IMR-90 (cell line): ENCODE results near the gene FCHSD2. TPM values are rescaled to one million over a fixed set of nuclear protein-coding genes. Genes with fewer than 3 reads are reported as not detected.
A peak's percentile ranks its signal among the peaks of the same experiment; 100 is the strongest.

Experiments
- ATAC-seq: fragments of 200-7000 bp; cut with Tn5 transposase; 2 replicates; pipeline ENCODE4 v1.9.1; 2020; ENCODE audit warnings: low read depth, mild to moderate bottlenecking, moderate library complexity
- BruUV-seq: library from RNA; stranded (reverse); fragments of 400-500 nt; replicated peaks from 2 replicates; lab custom pipeline; 2021; lab: Mats Ljungman, UMichigan
- CTCF ChIA-PET: fragments of 300-600 bp; formaldehyde crosslinking; extraction: SDS; loops from one replicate; lab custom pipeline; 2021; ENCODE audit warnings: antibody characterized with exemption; lab: Yijun Ruan, JAX
- POLR2A ChIA-PET: fragments of 300-600 bp; sonication (Branson Sonifier 250); formaldehyde crosslinking; loops from one replicate; lab custom pipeline; 2022; ENCODE audit warnings: antibody characterized with exemption; ENCODE audit not compliant: unreplicated experiment; lab: Charles Lee
- DNase-seq: peaks from one replicate; pipeline ENCODE4 v3.0.0; 2013
- H2AFZ ChIP-seq: replicated peaks from 2 replicates; pipeline ENCODE3; 2013; ENCODE audit warnings: low read length, mild to moderate bottlenecking; ENCODE audit not compliant: poor library complexity
- H2AK5ac ChIP-seq: 2 replicates; pipeline ENCODE4 v1.6.1; 2013; ENCODE audit warnings: low read depth, low read length, inconsistent platforms
- H2AK9ac ChIP-seq: replicated peaks from 2 replicates; pipeline ENCODE3; 2013; ENCODE audit warnings: mild to moderate bottlenecking, low read depth, low read length, moderate library complexity; ENCODE audit not compliant: poor library complexity
- H2BK120ac ChIP-seq: 2 replicates; pipeline ENCODE4 v1.6.1; 2013; ENCODE audit warnings: low read depth, low read length, inconsistent platforms
- H2BK15ac ChIP-seq: 3 replicates; pipeline ENCODE4 v1.6.1; 2013; ENCODE audit warnings: low read depth, low read length, inconsistent platforms
- H2BK20ac ChIP-seq: 2 replicates; pipeline ENCODE4 v1.6.1; 2013; ENCODE audit warnings: low read depth, mild to moderate bottlenecking, inconsistent platforms, low read length, moderate library complexity
- H2BK5ac ChIP-seq: 2 replicates; pipeline ENCODE4 v1.6.1; 2013; ENCODE audit warnings: mild to moderate bottlenecking, low read depth, low read length, inconsistent platforms; ENCODE audit not compliant: poor library complexity, severe bottlenecking
- H3K14ac ChIP-seq: replicated peaks from 2 replicates; pipeline ENCODE4 v1.6.1; 2013; ENCODE audit warnings: low read depth, low read length, inconsistent platforms
- H3K18ac ChIP-seq: 2 replicates; pipeline ENCODE4 v1.6.1; 2013; ENCODE audit warnings: low read depth, low read length, control low read depth
- H3K23ac ChIP-seq: 2 replicates; pipeline ENCODE4 v1.6.1; 2013; ENCODE audit warnings: low read depth, low read length, inconsistent platforms
- H3K27ac ChIP-seq: 2 replicates; pipeline ENCODE4 v1.5.1; 2013; ENCODE audit warnings: mild to moderate bottlenecking, control low read depth, low read length; ENCODE audit not compliant: insufficient read depth
- H3K27me3 ChIP-seq: 2 replicates; pipeline ENCODE4 v1.6.1; 2013; ENCODE audit warnings: low read length; ENCODE audit not compliant: control insufficient read depth, insufficient read depth
- H3K36me3 ChIP-seq: 2 replicates; pipeline ENCODE4 v1.6.1; 2013; ENCODE audit warnings: low read length, mixed read lengths; ENCODE audit not compliant: control insufficient read depth, insufficient read depth
- H3K4ac ChIP-seq: 2 replicates; pipeline ENCODE4 v1.6.1; 2013; ENCODE audit warnings: low read depth, low read length, inconsistent platforms
- H3K4me1 ChIP-seq: 2 replicates; pipeline ENCODE4 v1.6.1; 2013; ENCODE audit warnings: low read length, mixed read lengths; ENCODE audit not compliant: control insufficient read depth, insufficient read depth
- H3K4me2 ChIP-seq: 2 replicates; pipeline ENCODE4 v1.6.1; 2013; ENCODE audit warnings: low read depth, mild to moderate bottlenecking, control low read depth, low read length, moderate library complexity
- H3K4me3 ChIP-seq: 2 replicates; pipeline ENCODE4 v1.5.1; 2013; ENCODE audit warnings: low read depth, mild to moderate bottlenecking, control low read depth, low read length, moderate library complexity; ENCODE audit not compliant: insufficient read depth
- H3K56ac ChIP-seq: 2 replicates; pipeline ENCODE4 v1.6.1; 2013; ENCODE audit warnings: low read length, inconsistent platforms; ENCODE audit not compliant: insufficient read depth; ENCODE audit errors: extremely low read depth
- H3K79me1 ChIP-seq, 2 experiments: 2 replicates each; pipeline ENCODE4 v1.6.1; 2013; ENCODE audit warnings: low read length in 2 of 2, inconsistent platforms in 1 of 2, low read depth in 1 of 2
- H3K9ac ChIP-seq: 2 replicates; pipeline ENCODE4 v1.6.1; 2013; ENCODE audit warnings: low read depth, low read length, control low read depth
- H3K9me1 ChIP-seq: 2 replicates; pipeline ENCODE4 v1.6.1; 2013; ENCODE audit warnings: low read length, inconsistent platforms; ENCODE audit not compliant: insufficient read depth
- H3K9me3 ChIP-seq: 2 replicates; pipeline ENCODE4 v1.6.1; 2013; ENCODE audit warnings: low read length; ENCODE audit not compliant: control insufficient read depth, insufficient read depth
- H4K20me1 ChIP-seq: 2 replicates; pipeline ENCODE4 v1.6.1; 2013; ENCODE audit warnings: low read length, inconsistent platforms; ENCODE audit not compliant: insufficient read depth
- H4K5ac ChIP-seq: 2 replicates; pipeline ENCODE4 v1.6.1; 2013; ENCODE audit warnings: mild to moderate bottlenecking, low read depth, low read length, control low read depth
- H4K8ac ChIP-seq, 2 experiments: 2 replicates each; pipeline ENCODE4 v1.6.1; 2013; ENCODE audit warnings: low read depth in 2 of 2, low read length in 2 of 2, control low read depth in 1 of 2, inconsistent platforms in 1 of 2
- H4K91ac ChIP-seq: 2 replicates; pipeline ENCODE4 v1.6.1; 2013; ENCODE audit warnings: low read depth, low read length, inconsistent platforms; ENCODE audit not compliant: insufficient read depth
- RAD21 ChIP-seq: IDR thresholded peaks from 2 replicates; pipeline ENCODE4 v1.6.1; 2012; ENCODE audit warnings: low read length, improper control_type of control experiment
- WGBS, 2 experiments: methylation state at CpG; one replicate each; pipeline versions ENCODE4 v1.1.5 to v1.1.7; 2013; ENCODE audit warnings: missing lambda C conversion rate in 2 of 2; ENCODE audit not compliant: insufficient read length in 1 of 2; ENCODE audit errors: extremely low coverage in 2 of 2; 5-methylcytosine and 5-hydroxymethylcytosine counted together
- dilution Hi-C: fragments of 300-500 bp; cut with HindIII; formaldehyde crosslinking; loops from one replicate; pipeline ENCODE4 v1.14.3; 2018; ENCODE audit warnings: low sequenced_read_pairs; ENCODE audit not compliant: unreplicated experiment
- in situ Hi-C: fragments of 300-500 bp; cut with MboI; formaldehyde crosslinking; loops from 3 replicates; pipeline ENCODE4 v1.14.3; 2019; ENCODE audit warnings: low sequenced_read_pairs, inconsistent platforms, mixed read lengths
- intact Hi-C: fragments of 100-400 bp; cut with micrococcal nuclease; formaldehyde crosslinking; loops from 2 replicates; pipeline ENCODE4 v1.10.0; 2022
- polyA plus RNA-seq, 3 experiments: library from polyadenylated mRNA; depleted of rRNA; stranded (reverse); fragments of >200 nt; gene quantifications; 2 replicates each; pipeline ENCODE4 v1.2.3, GENCODE V29; 2012; ENCODE audit warnings: low replicate concordance in 1 of 3
- total RNA-seq: library from RNA; depleted of rRNA; stranded (reverse); fragments of >200 nt; gene quantifications from 2 replicates; pipeline ENCODE4 v1.2.3, GENCODE V29; 2012

FCHSD2 gene
- total and polyA plus RNA-seq, 2 of the 4 experiments (the other 2 are of a cell fraction): 5.9 to 18.7 TPM

DNA sequence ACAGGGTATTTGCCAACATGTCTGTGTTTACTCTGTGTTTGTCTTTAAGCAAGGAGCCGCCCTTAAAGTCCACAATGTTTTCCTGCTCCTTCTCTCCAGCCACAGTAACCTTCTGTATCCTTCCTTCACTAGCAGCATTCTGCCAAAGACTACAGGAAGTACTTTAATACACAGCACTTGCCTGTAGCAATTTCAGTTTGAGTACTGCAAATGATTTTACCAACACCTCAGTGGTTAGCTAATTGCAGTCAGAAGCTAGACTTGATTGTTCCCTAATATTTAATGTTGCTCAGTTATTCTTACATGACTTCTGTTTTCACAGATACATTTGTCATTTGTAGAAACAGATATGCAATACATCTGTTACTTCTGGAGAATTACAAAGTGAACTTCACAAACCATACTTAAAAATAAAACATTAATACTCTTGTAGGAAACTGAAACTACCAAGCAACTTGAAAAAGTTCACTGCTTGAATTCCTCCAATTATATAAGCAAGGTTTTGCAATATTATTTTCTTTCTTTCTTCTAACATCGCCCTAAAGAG is 69.1 kb downstream of the FCHSD2 start:
- H3K9me3 ChIP-seq: peaks cover 4% of the 10 kb centered on the region; the same call in 1 of the 2 replicates
- H2BK120ac ChIP-seq: no peak overlapping the region
- H3K4ac ChIP-seq: no peak overlapping the region
- no peak overlapping the region for H4K91ac ChIP-seq
- no peak overlapping the region for H3K27ac ChIP-seq
- H4K8ac ChIP-seq: no peak overlapping the region
- H4K20me1 ChIP-seq: peaks cover 4% of the 10 kb centered on the region; the same call in 1 of the 2 replicates
- BruUV-seq: no TSS peak
- no peak overlapping the region for H2AK9ac ChIP-seq
- H3K36me3 ChIP-seq: peaks cover 2% of the 10 kb centered on the region; the same call in 1 of the 2 replicates
- H3K56ac ChIP-seq: no peak overlapping the region
- no peak overlapping the region for H2AK5ac ChIP-seq
- no peak overlapping the region for H2AFZ ChIP-seq
- no peaks in the 10 kb centered on the region for H3K9me1 ChIP-seq
- no peak overlapping the region; the same call in 1 of the 2 replicates for H3K9ac ChIP-seq
- TF ChIP-seq RAD21: no peak
- CTCF ChIA-PET: interaction anchor here (1.1 kb wide), 1 partner anchor 216 kb away, joined by 3 read pairs; no protein-coding TSS in a partner anchor
- H3K27me3 ChIP-seq: no peaks in the 10 kb centered on the region
- in situ Hi-C loops (no loop called here), intact Hi-C loops (loop anchor here (5.0 kb wide), 1 partner anchor 44 kb away; no protein-coding TSS in a partner anchor), dilution Hi-C loops (no loop called here)
- DNase-seq: peak; percentile 12
- POLR2A ChIA-PET: no interaction called here
- 50% methylated on average over 1 of the region's 2 CpGs; no CpG with 5 or more reads in 1 of the 2 experiments for WGBS, 2 experiments
- H2BK5ac ChIP-seq: no peak overlapping the region
- no peak overlapping the region for H2BK15ac ChIP-seq
- H4K5ac ChIP-seq: no peak overlapping the region
- ATAC-seq: peak; percentile 65
- H3K18ac ChIP-seq: no peak overlapping the region
- H3K14ac ChIP-seq: no peak overlapping the region
- no peaks in the 10 kb centered on the region for H3K4me1 ChIP-seq
- peak overlapping the region; percentile 65 for H3K4me2 ChIP-seq
- no peak overlapping the region for H2BK20ac ChIP-seq
- no peak overlapping the region for H3K23ac ChIP-seq
- peaks cover 14 to 37% of the 10 kb centered on the region in 2 experiments for H3K79me1 ChIP-seq
- H3K4me3 ChIP-seq: no peak overlapping the region
